Iris pigment epithelial cell (primary cell): Measurements from ENCODE around the gene MAP6.
A peak's percentile ranks its signal among the peaks of the same experiment; 100 is the strongest.

Source experiments
- DNase-seq: peaks from one replicate; pipeline ENCODE4 v3.0.0-alpha.2; 2011; ENCODE audit warnings: low read depth

Gene MAP6

GRCh38 chr11:75549370-75549958 lies 119.4 kb downstream of the MAP6 start:
- no peak for DNase-seq

- DNase-seq = no peak
Measured at GRCh38 chr11:75548595-75549272, 120.1 kb downstream of the MAP6 start.

GRCh38 chr11:75547617-75548058 lies 121.2 kb downstream of the MAP6 start:
- peak; percentile 52 for DNase-seq

DNA sequence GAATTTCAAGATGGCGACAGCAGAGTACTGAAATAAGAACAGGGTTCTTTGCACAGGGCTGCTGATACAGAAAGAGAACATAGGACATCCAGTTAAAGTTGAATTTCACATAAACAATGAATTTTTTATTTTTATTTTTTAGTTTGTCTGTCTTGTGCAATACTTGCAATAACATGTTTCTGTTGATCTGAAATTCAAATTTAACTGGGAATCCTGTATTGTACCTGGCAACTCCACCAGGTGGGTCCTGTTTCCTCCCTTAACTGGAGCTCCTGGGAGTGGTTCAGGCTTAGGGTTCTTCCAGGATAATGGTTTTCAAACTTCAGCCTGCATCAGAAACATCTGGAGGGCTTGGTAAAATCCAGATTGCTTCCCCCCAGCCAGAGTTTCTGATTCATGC lies 121.7 kb downstream of the MAP6 start:
- no peak for DNase-seq

- no peak for DNase-seq
Measured at GRCh38 chr11:75543806-75544205, 125.0 kb downstream of the MAP6 start.

DNA sequence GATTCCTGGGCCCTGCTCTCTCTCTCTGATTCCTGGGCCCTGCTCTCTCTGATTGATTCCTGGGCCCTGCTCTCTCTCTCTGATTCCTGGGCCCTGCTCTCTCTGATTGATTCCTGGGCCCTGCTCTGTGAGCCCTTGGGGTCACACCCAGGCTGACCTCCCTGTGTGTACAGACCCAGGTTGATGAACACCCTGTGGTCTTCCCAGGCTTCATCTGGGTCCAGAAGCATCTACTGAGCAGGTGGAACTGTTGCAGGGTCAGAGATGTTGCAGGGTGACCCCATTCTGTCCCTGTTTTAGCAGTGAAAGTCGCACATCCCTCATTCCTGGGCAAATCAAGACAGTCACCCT lies 126.8 kb downstream of the MAP6 start:
- no peak for DNase-seq

DNA sequence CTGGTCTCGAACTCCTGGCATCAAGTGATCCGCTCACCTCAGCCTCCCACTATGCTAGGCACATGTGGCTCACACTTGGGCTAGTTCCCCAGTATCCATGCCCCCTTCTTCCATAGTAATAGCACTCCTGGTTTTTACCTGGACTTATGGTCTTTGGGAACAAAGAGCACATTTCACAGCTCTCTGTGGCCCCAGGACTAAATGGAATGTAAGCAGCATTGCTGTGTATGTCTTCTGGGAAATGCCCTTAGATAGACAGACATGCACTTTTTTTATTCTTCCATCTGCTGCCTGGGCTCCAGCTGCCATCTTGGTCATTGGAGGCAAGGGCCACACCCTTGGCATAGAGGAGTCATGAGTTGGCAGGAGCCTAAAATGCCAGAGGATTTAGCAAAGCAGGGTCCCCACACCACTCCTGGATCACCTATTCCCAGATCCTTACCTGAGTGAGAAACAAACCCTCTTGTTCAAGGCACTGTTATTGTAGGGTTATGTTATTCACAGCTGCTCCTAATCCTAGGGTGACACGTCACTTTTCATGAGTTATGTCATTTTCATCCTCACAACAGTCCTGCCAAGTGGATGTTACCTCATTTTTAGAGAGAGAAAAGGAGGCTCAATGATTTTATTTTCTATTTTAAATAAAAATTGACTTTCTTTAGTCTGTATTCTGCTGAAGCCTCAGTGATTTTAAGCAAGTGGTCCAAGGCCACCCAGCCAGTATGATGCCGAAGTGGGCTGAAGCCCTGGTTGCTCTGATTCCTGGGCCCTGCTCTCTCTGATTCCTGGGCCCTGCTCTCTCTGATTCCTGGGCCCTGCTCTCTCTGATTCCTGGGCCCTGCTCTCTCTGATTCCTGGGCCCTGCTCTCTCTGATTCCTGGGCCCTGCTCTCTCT lies 127.4 kb downstream of the MAP6 start:
- DNase-seq = no peak

GRCh38 chr11:75539459-75540334 lies 129.1 kb downstream of the MAP6 start:
- no peak for DNase-seq

GRCh38 chr11:75538150-75538942 lies 130.5 kb downstream of the MAP6 start:
- no peak for DNase-seq

GRCh38 chr11:75537740-75538139 lies 131.1 kb downstream of the MAP6 start:
- DNase-seq = no peak
